ENCODE results near the gene STRAP.
"Not testable (repeated sequence)": the region's sequence is repeated elsewhere in the genome, so short reads cannot be mapped to it uniquely, and the experiment has no call there.

The STRAP gene

DNA sequence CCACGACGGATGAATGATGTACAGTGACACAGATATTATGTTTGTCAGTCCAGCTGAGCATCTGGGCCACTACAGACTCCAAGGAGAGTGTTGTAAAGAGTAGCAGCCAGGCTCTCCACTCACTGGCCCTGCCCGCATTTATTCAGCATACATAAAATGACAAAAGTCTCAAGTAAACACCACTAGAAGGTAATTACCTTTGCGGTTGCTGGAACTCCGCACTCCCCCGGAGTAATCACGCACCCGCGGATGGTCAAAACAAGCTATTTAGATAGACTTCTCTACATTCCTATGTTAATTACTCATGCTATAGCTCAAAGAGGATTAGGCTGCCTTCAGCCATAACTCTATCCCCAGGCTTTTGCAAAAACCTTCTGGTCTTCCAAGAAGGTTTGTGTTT lies 18.8 kb upstream of the STRAP start:
- in situ Hi-C loops (cut with MboI; ENCODE audit: low sequenced_read_pairs), result no loop called here

DNA sequence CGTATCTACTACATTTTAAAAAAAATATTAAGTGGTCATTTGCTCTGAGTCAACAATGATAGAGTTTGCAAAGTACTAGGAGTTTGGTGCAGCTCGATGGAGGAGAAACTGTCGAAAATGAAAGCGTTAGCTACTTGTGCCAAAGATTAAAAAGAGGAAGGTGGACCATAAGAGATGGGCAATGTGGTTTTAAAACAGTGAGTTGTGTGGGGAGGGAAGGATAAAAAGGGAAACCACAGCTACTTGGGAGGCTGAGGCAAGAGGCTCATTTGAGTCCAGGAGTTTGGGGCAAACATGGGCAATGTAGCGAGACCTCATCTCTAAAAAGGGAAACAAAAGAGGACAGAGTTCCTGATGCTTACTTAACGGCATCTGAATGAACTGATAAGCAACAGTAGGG lies 18.2 kb upstream of the STRAP start:
- in situ Hi-C loops (cut with MboI; ENCODE audit: low sequenced_read_pairs), result no loop called here

DNA sequence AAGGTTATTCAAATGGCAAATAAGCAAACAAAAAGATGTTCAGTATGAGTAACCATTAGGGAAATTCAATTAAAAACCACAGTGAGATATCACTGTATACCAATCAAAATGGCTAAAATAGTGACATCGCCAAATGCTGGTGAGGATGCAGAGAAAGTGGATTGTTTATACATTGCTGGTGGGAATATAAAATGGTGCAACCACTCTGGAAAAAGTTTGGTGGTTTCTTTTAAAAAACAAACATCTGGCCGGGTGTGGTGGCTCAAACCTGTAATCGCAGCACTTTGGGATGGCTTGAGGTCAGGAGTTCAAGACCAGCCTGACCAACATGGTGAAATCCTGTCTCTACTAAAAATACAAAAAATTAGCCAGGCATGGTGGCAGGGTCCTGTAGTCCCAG lies 14.0 kb upstream of the STRAP start:
- in situ Hi-C loops (cut with MboI; ENCODE audit: low sequenced_read_pairs), result no loop called here

DNA sequence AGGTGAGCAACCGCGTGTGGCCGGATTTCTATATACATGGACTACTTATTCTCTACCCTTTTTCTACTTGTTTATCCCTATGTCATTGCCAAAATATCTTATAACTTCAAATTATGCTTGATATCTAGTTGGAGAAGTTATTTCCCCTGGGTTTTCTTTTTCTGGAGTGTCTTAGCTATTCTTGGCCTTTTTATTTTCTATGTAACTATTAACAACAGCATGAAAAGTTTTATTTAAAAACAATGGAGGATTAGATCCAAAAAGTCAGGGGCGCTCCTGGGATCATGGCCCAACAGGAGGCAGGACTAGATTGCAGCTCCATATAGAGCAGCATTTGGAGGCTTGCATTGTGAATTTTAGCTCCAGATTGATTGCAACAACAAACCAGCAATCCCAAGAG lies 8.6 kb upstream of the STRAP start:
- in situ Hi-C loops (cut with MboI; ENCODE audit: low sequenced_read_pairs), result no loop called here

DNA sequence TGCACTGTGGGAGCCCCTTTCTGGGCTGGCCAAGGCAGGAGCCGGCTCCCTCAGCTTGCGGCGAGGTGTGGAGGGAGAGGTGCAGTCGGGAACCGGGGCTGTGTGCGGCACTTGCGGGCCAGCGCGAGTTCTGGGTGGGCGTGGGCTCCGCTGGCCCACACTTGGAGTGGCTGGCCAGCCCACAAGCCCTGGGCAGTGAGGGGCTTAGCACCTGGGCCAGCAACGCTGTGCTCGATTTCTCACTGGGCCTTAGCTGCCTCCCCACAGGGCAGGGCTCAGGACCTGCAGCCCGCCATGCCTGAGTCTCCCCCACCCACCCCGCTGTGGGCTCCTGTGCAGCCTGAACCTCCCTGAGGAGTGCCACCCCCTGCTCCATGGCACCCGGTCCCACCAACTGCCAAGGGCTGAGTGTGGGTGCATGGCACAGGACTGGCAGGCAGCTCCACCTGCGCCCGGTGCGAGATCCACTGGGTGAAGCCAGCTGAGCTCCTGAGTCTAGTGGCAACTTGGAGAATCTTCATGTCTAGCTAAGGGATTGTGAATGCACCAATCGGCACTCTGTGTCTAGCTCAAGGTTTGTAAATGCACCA lies 7.5 kb upstream of the STRAP start:
- in situ Hi-C loops (cut with MboI; ENCODE audit: low sequenced_read_pairs), result not testable (repeated sequence)

DNA sequence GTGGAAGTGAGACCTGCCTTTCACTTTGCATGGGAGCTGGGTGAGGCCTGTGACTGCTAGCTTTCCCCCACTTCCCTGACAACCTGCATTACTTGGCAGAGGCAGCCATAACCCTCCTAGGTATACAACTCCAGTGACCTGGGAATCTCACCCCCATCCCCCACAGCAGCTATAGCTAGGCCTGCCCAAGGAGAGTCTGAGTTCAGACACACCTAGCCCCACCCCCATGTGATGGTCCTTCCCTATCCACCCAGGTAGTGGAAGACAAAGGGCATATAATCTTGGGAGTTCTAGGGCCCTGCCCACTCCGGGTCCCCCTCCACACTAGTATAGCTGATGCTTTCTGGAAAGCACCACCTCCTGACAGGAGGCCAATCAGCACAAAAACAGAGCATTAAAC lies 6.3 kb upstream of the STRAP start:
- in situ Hi-C loops (cut with MboI; ENCODE audit: low sequenced_read_pairs), result no loop called here

DNA sequence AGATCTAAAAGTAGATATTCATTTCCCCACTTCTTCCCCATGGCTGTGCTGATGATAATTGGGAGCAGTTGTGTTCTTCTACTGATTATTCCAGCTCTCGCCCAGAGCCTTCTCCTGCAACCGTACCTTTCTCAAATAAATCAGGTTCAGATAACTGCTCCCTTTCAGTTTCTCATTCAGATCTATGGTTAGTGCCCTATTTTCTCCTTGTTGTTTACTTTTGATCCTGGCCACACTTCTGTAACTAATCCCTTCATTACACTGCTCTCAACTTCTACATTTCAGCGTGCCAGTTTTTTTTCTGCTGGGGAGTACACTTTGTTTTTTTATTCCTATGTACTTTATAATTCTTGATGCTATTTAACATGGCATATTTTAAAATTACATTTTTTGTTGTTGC lies 2.8 kb upstream of the STRAP start:
- in situ Hi-C loops (cut with MboI; ENCODE audit: low sequenced_read_pairs), result no loop called here

DNA sequence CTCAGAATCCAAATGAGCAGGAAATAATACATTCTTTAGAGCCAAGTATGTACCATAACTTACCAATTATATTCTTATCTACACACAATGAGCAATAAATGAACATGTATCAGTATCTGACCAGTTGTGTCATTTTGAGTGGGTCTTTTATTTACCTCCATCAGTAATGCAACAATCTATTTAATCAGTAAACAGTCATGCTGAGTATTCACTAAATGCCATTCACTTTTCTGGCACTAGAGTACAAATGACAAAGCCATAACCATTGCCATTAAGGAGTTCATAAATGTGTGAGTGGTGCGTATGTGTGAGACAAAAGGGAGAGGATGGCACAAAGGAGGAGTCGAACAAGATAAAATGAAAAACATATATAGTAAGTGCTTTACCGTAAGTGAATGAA lies 1.5 kb upstream of the STRAP start:
- in situ Hi-C loops (cut with MboI; ENCODE audit: low sequenced_read_pairs), result no loop called here

DNA sequence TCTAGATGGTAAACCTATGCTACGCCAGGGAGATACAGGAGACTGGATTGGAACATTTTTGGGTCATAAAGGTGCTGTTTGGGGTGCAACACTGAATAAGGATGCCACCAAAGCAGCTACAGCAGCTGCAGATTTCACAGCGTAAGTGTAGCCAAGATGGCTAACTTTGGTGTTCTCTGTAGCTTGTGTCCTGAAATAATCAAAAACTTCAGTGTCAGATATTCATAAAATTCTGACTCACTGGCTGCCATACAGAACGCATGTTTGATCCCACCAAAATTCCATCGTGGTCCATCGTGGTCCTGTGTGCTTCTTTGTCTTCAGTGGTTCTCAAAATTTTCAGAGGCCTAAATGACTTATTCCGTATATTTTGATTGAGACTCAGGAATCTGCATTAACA lies 1.3 kb downstream of the STRAP start:
- in situ Hi-C loops (cut with MboI; ENCODE audit: low sequenced_read_pairs), result no loop called here

DNA sequence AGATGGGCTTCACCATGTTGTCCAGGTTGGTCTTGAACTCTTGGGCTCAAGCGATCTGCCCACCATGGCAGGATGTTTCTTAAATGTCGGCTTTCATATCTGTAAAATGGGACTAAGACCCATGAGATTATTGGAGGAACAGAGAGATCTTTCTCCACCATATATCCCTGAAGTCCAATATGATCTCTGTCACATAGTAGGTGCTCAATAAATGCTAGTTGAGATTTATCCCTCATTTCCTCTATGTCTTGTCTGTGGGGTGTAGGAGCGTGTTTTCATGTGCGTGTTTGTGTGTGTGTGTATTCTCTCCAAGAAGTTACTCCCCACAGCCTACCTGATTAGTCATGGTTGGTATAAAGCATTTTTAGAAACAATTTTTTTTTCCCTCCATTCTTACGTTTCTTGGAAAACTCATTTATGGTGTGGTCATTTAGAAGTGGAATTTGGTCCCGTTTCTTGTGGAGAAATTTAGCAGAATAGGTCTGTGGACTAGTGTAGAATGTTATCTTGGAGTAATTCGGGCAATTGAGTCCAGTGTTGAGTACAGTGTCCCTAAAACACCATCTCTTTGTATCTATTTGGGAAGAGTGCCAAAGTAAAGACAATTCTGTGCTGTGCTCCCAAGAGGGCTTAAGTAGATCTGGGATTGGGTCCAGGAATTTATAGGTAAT lies 4.3 kb downstream of the STRAP start:
- in situ Hi-C loops (cut with MboI; ENCODE audit: low sequenced_read_pairs), result no loop called here

DNA sequence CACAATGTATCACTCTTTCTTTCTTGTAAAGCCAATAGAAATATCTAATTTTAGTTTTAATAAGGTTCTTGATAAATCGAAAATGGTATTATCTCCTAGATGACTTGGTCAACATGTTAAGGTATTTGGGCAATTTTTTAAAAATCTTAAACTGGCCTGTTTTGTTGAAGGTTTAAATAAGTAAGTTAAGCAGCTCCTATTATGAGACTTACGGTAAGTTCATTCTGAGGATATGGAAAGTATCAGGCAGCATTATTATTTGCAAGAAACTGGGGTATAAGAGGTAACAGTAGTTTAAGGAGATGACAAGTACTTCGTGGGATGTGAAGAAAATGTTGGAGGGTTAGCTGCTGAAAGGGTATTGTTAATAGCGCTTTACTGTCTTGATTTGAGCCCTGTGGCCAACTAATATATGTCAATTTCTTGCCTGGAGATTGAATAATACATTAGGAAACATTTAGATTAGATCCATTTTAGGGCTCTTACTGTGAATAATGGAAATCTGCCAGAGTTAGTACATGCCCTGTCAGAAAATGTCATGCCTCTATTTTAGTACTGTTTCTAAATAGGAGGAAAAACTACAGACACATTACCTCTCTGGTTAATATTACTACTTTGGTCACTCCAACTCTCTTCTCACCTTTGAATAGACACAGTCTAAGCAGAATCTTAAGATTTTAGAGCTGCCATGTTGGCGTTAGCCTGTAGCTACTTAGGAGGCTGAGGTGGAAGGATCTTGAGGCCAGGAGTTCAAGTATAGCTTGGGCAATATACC lies 5.0 kb downstream of the STRAP start:
- in situ Hi-C loops (cut with MboI; ENCODE audit: low sequenced_read_pairs), result no loop called here

DNA sequence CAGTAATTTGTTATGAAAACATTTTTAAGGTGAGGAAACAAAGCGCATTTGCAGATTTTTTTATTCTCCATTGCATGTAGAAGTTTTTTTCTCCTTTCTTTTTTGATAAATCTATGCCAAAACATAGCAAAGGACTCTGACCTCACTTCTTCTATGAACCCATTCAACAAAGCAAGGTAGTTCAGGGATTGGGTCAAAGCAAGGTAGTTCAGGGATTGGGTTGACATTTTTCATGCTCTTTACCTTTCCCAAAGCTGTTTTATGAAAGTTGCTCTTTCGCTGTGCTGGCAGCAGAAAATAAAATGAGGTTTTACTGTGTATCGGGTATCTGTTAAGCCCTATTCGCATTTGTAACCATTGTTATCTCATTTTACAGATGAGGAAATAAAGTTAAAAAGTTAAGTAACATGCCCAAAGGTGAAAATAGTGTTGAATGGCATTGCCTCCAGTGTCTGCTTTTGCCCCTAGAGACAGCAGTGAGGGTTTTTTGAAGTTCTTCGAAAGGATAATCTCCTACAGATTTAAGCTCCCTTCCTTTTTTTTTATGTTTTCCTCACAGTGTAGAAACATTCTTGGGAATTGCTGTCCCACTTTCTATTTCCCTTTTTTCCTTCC lies 10.6 kb downstream of the STRAP start:
- in situ Hi-C loops (cut with MboI; ENCODE audit: low sequenced_read_pairs), result no loop called here

DNA sequence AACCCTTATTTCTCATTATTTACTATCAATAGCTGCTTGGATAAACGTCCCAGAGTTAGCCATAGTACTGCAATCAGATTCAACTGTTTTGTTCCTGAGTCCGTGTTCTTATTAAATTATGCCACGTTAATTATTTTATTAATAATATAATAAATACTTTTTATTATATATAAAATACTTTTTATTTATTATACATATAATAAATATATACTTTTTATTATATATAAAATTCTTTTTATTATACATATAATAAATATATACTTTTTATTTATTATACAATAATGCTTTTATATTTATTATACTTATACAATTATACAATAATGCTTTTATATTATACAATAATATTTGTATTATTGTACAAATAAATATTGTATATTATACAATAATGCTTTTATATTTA lies 11.1 kb downstream of the STRAP start:
- in situ Hi-C loops (cut with MboI; ENCODE audit: low sequenced_read_pairs), result no loop called here

DNA sequence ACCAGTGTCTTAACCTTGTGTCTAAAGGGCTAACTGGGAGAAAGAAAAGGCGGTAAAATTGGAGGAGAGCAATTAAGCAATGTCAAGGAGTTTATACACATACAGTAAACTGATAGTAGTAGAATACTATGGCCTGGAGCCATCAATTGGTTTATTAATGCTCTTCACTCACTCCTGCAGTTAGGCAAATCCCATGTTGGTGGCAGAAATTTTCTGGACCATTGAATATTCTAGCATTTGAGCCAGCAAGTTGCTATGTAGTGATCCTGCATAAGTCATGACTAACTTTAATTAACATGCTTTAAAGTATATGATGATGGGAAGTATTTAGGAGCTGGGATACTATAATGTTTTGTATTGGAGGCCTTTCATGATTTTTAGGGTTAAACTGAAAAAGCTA lies 14.7 kb downstream of the STRAP start:
- in situ Hi-C loops (cut with MboI; ENCODE audit: low sequenced_read_pairs), result no loop called here

DNA sequence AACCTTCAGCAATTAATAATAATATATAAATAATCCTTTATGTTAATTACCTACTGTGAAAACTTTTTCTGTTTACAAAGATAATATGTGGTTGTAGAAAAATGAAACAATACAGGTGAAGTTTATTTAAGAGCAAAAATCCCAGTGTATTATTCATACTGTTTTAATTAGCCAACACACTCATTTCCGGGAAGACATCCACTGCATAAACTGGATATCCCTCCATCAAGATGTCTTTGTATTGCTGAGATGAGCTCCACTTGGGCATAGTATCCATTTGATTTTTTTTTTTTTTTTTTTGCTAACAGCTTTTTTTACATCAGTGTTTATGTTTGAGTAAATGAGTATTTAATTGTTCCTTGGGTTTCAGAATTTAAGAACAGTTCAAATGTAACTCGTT lies 15.2 kb downstream of the STRAP start:
- in situ Hi-C loops (cut with MboI; ENCODE audit: low sequenced_read_pairs), result no loop called here

DNA sequence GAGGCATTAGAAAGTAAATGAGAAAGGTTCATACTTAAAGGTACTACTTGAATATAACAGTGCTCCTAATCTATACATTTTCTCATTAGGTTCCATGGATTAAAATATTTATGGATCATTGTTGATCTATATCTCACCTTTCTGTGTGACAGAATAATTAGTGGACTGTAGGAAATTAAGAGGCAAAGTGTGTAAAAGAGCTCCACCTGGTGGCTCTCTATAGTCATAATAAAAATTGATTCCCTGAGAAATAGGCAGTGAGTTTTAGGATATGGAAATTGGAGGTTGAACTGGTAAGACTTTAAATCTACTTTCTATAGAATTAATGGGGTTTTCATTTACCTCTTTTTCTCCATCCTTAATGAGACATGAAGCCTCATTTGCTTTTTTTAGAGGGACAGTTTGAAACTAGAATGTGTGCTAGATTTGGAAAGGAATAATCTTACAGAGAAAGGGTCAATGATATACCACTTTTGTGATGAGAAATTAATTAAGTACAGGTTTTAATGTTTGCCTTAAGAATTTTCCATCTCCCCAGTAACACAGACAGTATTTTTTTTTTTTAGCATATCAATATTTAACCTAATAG lies 17.2 kb downstream of the STRAP start:
- in situ Hi-C loops (cut with MboI; ENCODE audit: low sequenced_read_pairs), result no loop called here

DNA sequence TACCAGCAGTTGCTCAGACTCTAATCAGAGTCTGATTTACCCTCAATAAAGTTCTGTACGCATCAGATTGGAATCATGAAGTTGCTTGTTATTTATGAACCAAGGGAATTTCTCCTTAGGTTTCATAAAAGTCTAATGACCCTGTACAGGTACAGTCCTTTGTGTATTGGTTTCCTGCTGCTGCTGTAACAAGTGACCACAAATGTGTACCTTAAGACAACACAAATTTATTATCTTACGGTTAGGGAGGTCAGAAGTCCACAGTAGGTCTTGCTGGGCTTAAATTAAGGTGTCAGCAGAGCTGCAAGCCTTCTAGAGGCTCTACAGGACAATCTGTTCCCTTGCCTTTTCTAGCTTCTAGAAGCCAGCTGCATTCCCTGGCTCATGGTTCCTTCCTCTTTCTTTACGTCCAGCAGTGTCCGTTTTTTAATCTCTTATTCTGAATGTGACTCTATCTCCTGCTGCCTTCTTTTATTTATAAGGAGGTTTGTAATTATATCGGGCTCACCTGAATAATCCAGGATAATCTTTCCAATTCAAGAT lies 22.3 kb downstream of the STRAP start:
- in situ Hi-C loops (cut with MboI; ENCODE audit: low sequenced_read_pairs), result no loop called here

DNA sequence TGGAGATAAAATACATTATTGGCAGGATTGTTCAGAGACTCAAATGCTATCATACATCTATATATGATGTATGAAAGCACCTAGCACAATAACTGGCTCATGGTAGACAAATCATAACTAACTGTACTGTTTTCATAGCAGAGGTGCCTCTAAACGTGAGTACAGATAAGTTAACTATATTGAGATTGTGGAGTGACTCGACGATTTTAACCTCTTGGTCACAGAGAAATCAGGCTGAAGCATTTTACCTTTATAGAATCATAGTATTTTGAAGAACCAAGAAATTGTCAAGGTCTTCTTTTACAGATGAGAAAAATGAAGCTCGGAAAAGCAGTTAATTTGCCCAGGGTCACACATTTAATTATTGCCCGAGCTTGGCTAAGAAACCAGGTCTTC lies 28.3 kb downstream of the STRAP start:
- in situ Hi-C loops (cut with MboI; ENCODE audit: low sequenced_read_pairs), result no loop called here

DNA sequence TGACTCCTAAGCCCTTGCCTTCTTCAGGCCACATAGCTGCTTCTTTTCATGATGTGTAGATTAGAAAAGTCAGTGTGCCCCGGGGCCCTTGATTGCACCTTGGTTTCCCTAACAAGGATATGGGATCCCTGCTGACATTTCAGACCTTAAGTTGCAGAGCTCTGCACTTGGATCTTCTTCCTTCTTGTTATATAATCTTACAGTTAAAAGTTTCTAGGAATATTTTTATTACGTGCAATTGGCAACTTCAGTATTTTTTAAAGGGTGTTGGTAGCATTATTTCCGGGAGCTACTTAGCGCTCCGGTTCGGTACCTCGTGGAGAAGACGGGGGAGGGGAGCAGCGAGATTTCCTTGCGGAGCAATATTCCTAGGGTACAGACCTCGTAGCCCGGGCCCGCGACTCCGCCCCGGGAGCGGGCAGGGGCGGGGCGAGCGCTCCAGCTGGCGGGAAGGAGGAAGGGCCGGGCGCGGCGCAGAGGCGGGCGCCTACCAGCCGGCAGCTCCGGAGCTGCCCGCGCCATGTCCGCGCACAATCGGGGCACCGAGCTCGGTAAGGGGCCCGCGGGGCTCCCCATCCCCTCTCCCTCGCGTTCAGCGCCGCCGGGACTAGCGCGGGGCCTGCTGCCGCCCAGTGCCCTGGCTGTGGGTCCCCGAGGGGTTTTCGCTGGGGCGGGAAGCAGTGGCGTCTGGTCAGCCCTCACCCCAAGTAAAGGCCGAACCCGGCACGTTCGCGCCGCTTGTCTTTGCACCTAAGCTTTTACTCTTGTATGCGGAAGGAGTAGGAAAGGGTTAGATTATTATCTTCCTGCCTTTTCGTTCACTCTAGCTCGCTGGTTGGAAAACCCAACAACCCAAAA lies 28.9 kb downstream of the STRAP start, which contains the start of gene DERA:
Gene DERA (plus strand): TSS at position 469 of the 858 bp plus-strand sequence. CDS start 52 bp downstream, at position 521.
- in situ Hi-C loops (cut with MboI; ENCODE audit: low sequenced_read_pairs), result no loop called here

DNA sequence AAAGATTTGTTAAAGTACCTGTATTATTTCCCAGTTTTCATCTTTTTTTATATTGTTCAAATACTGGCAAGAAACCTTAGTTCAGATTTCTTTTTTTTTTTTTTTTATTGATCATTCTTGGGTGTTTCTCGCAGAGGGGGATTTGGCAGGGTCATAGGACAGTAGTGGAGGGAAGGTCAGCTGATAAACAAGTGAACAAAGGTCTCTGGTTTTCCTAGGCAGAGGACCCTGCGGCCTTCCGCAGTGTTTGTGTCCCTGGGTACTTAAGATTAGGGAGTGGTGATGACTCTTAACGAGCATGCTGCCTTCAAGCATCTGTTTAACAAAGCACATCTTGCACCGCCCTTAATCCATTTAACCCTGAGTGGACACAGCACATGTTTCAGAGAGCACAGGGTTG lies 29.7 kb downstream of the STRAP start:
- in situ Hi-C loops (cut with MboI; ENCODE audit: low sequenced_read_pairs), result not testable (repeated sequence)
